ENCODE data around the gene WASF2.

WASF2 gene

GRCh38 chr1:27522432-27523336 is 32.7 kb upstream of the WASF2 start:
- FAIRE-seq (no peak), DNase-seq (ENCODE audit: insufficient read length, low spot score) (no peak)

GRCh38 chr1:27521861-27522431 is 32.0 kb upstream of the WASF2 start:
- FAIRE-seq (no peak), DNase-seq (ENCODE audit: insufficient read length, low spot score) (no peak)

GRCh38 chr1:27521336-27521831 is 31.4 kb upstream of the WASF2 start:
- DNase-seq (ENCODE audit: insufficient read length, low spot score) (no peak), FAIRE-seq (no peak)

- DNase-seq (ENCODE audit: insufficient read length, low spot score) (no peak), FAIRE-seq (no peak)
Observed at GRCh38 chr1:27520651-27521050, 30.7 kb upstream of the WASF2 start.

GRCh38 chr1:27519331-27520258 is 29.6 kb upstream of the WASF2 start:
- no peak for FAIRE-seq
- no peak for DNase-seq (ENCODE audit: insufficient read length, low spot score)

- FAIRE-seq: no peak
- no peak for DNase-seq (ENCODE audit: insufficient read length, low spot score)
Observed at GRCh38 chr1:27518808-27519207, 28.8 kb upstream of the WASF2 start.

- DNase-seq (ENCODE audit: insufficient read length, low spot score): no peak
- FAIRE-seq: no peak
Observed at GRCh38 chr1:27517907-27518718, 28.1 kb upstream of the WASF2 start.

- DNase-seq (ENCODE audit: insufficient read length, low spot score): no peak
- FAIRE-seq: no peak
Observed at GRCh38 chr1:27517301-27517700, 27.3 kb upstream of the WASF2 start.

GRCh38 chr1:27515626-27516025 is 25.7 kb upstream of the WASF2 start:
- no peak for FAIRE-seq
- no peak for DNase-seq (ENCODE audit: insufficient read length, low spot score)

- no peak for DNase-seq (ENCODE audit: insufficient read length, low spot score)
- FAIRE-seq: no peak
Observed at GRCh38 chr1:27513958-27514357, 24.0 kb upstream of the WASF2 start.

- FAIRE-seq (no peak), DNase-seq (ENCODE audit: insufficient read length, low spot score) (no peak)
Observed at GRCh38 chr1:27513528-27513927, 23.6 kb upstream of the WASF2 start.

- no peak for DNase-seq (ENCODE audit: insufficient read length, low spot score)
Observed at GRCh38 chr1:27509127-27510080, 19.4 kb upstream of the WASF2 start.

GRCh38 chr1:27507960-27508665 is 18.1 kb upstream of the WASF2 start:
- FAIRE-seq (no peak), DNase-seq (ENCODE audit: insufficient read length, low spot score) (no peak)

More at GRCh38 chr1:27509127-27510080, 19.4 kb upstream of the WASF2 start:
- FAIRE-seq: no peak

- FAIRE-seq (no peak), DNase-seq (ENCODE audit: insufficient read length, low spot score) (no peak)
Observed at GRCh38 chr1:27506703-27507102, 16.7 kb upstream of the WASF2 start.

GRCh38 chr1:27505420-27505680 is 15.4 kb upstream of the WASF2 start:
- FAIRE-seq: no peak
- DNase-seq (ENCODE audit: insufficient read length, low spot score): no peak

- DNase-seq (ENCODE audit: insufficient read length, low spot score) (peak; percentile 68), FAIRE-seq (peak; percentile 72)
Observed at GRCh38 chr1:27504588-27505419, 14.8 kb upstream of the WASF2 start.

GRCh38 chr1:27503844-27504587 is 14.0 kb upstream of the WASF2 start:
- DNase-seq (ENCODE audit: insufficient read length, low spot score) (no peak), FAIRE-seq (no peak)

All from HTR-8/SVneo (cell line).